Activated CD4-positive, alpha-beta memory T cell treated with anti-CD3 and anti-CD28 coated beads for 36 hours (primary cell): ENCODE results near the gene XYLT2. TPM values are rescaled to one million over a fixed set of nuclear protein-coding genes. Genes with fewer than 3 reads are reported as not detected.

Source experiments
- CTCF ChIA-PET: fragments of 350-600 bp; sonication (Branson Sonifier 250); formaldehyde crosslinking; loops from one replicate; lab custom pipeline; 2021; ENCODE audit warnings: antibody characterized with exemption, inconsistent platforms; lab: Charles Lee
- POLR2A ChIA-PET: fragments of 350-600 bp; sonication (Branson Sonifier 250); formaldehyde crosslinking; loops from one replicate; lab custom pipeline; 2021; ENCODE audit warnings: antibody characterized with exemption; lab: Charles Lee
- DNase-seq: peaks from one replicate; pipeline ENCODE4 v3.0.0-alpha.2; 2020
- H3K27ac Mint-ChIP-seq: one replicate; pipeline ENCODE4 v1.8.0; 2021; ENCODE audit warnings: mixed read lengths
- H3K27me3 Mint-ChIP-seq: one replicate; pipeline ENCODE4 v1.8.0; 2021; ENCODE audit warnings: mixed read lengths
- H3K36me3 Mint-ChIP-seq: one replicate; pipeline ENCODE4 v1.8.0; 2021; ENCODE audit warnings: mixed read lengths
- H3K4me1 Mint-ChIP-seq: one replicate; pipeline ENCODE4 v1.8.0; 2021; ENCODE audit warnings: low read depth, mixed read lengths
- H3K4me3 Mint-ChIP-seq: one replicate; pipeline ENCODE4 v1.8.0; 2021; ENCODE audit warnings: mild to moderate bottlenecking, mixed read lengths
- H3K9me3 Mint-ChIP-seq: one replicate; pipeline ENCODE4 v1.8.0; 2021; ENCODE audit warnings: mixed read lengths
- intact Hi-C: fragments of 100-400 bp; cut with micrococcal nuclease; formaldehyde crosslinking; loops from one replicate; pipeline ENCODE4 v1.15.1; 2023
- total RNA-seq, 2 experiments: library from RNA; stranded (reverse); gene quantifications; one replicate each; pipeline ENCODE4 v1.2.3, GENCODE V29; 2021

XYLT2 gene
- total RNA-seq, 2 experiments from 2014 or later = 41.3 to 43.3 TPM

- no peaks in the 10 kb centered on the region for H3K9me3 Mint-ChIP-seq
- no peak overlapping the region for H3K4me3 Mint-ChIP-seq
- ChIA-PET CTCF (interaction anchor here (1.2 kb wide), 1 partner anchor 8 kb away, joined by 3 read pairs; no protein-coding TSS in a partner anchor), POLR2A (interaction anchor here (0.7 kb wide), 1 partner anchor 21 kb away, joined by 3 read pairs; the partner anchor contains the start of genes EME1 and MRPL27)
- DNase-seq = peak; percentile 2
- intact Hi-C loops = no loop called here
- peaks cover 13% of the 10 kb centered on the region for H3K36me3 Mint-ChIP-seq
- peaks cover 26% of the 10 kb centered on the region for H3K4me1 Mint-ChIP-seq
- no peaks in the 10 kb centered on the region for H3K27me3 Mint-ChIP-seq
- peak overlapping the region; percentile 25 for H3K27ac Mint-ChIP-seq
These were observed 6.3 kb downstream of the XYLT2 start for GRCh38 chr17:50352072-50352692.

- no peaks in the 10 kb centered on the region for H3K27me3 Mint-ChIP-seq
- POLR2A ChIA-PET = interaction anchor here (0.7 kb wide), 1 partner anchor 20 kb away, joined by 3 read pairs; the partner anchor contains the start of genes EME1 and MRPL27
- intact Hi-C loops = no loop called here
- CTCF ChIA-PET = no interaction called here
- no peak for DNase-seq
- H3K36me3 Mint-ChIP-seq = peaks cover 17% of the 10 kb centered on the region
- H3K4me1 Mint-ChIP-seq = peaks cover 19% of the 10 kb centered on the region
- H3K4me3 Mint-ChIP-seq = no peak overlapping the region
- no peak overlapping the region for H3K27ac Mint-ChIP-seq
- H3K9me3 Mint-ChIP-seq = no peaks in the 10 kb centered on the region
These were observed 7.0 kb downstream of the XYLT2 start for GRCh38 chr17:50352693-50353599.

- peaks cover 19% of the 10 kb centered on the region for H3K36me3 Mint-ChIP-seq
- peaks cover 12% of the 10 kb centered on the region for H3K4me1 Mint-ChIP-seq
- DNase-seq = no peak
- H3K27ac Mint-ChIP-seq = no peak overlapping the region
- POLR2A ChIA-PET = interaction anchor here (1.8 kb wide), 1 partner anchor 7 kb away, joined by 5 read pairs; no protein-coding TSS in a partner anchor
- intact Hi-C loops = no loop called here
- H3K27me3 Mint-ChIP-seq = no peaks in the 10 kb centered on the region
- no peaks in the 10 kb centered on the region for H3K9me3 Mint-ChIP-seq
- CTCF ChIA-PET = no interaction called here
- H3K4me3 Mint-ChIP-seq = no peak overlapping the region
These were observed 7.8 kb downstream of the XYLT2 start for GRCh38 chr17:50353600-50354195.

GRCh38 chr17:50354198-50354597 lies 8.3 kb downstream of the XYLT2 start:
- POLR2A ChIA-PET = interaction anchor here (1.8 kb wide), 1 partner anchor 7 kb away, joined by 5 read pairs; no protein-coding TSS in a partner anchor

GRCh38 chr17:50354776-50355175 lies 8.8 kb downstream of the XYLT2 start:
- Mint-ChIP-seq H3K4me3 (no peak overlapping the region), H3K9me3 (no peaks in the 10 kb centered on the region), H3K27ac (no peak overlapping the region), H3K36me3 (peaks cover 19% of the 10 kb centered on the region), H3K4me1 (peaks cover 5% of the 10 kb centered on the region), H3K27me3 (no peaks in the 10 kb centered on the region)
- ChIA-PET CTCF (interaction anchor here (0.8 kb wide), 1 partner anchor 42 kb away, joined by 3 read pairs; the partner anchor contains the start of gene LRRC59), POLR2A (interaction anchor here (1.8 kb wide), 1 partner anchor 8 kb away, joined by 5 read pairs; no protein-coding TSS in a partner anchor)
- intact Hi-C loops = no loop called here
- DNase-seq = no peak

More at GRCh38 chr17:50354198-50354597, 8.3 kb downstream of the XYLT2 start:
- H3K4me3 Mint-ChIP-seq = no peak overlapping the region
- H3K36me3 Mint-ChIP-seq = peaks cover 19% of the 10 kb centered on the region
- no peaks in the 10 kb centered on the region for H3K9me3 Mint-ChIP-seq
- CTCF ChIA-PET = no interaction called here
- H3K27me3 Mint-ChIP-seq = no peaks in the 10 kb centered on the region
- DNase-seq = peak; percentile 6
- intact Hi-C loops = no loop called here
- H3K4me1 Mint-ChIP-seq = peaks cover 9% of the 10 kb centered on the region
- H3K27ac Mint-ChIP-seq = no peak overlapping the region

GRCh38 chr17:50355336-50355700 lies 9.4 kb downstream of the XYLT2 start:
- DNase-seq = no peak
- no peak overlapping the region for H3K27ac Mint-ChIP-seq
- intact Hi-C loops = no loop called here
- H3K4me3 Mint-ChIP-seq = no peak overlapping the region
- no peaks in the 10 kb centered on the region for H3K9me3 Mint-ChIP-seq
- peaks cover 19% of the 10 kb centered on the region for H3K36me3 Mint-ChIP-seq
- POLR2A ChIA-PET = interaction anchor here (1.8 kb wide), 1 partner anchor 8 kb away, joined by 5 read pairs; no protein-coding TSS in a partner anchor
- no peaks in the 10 kb centered on the region for H3K27me3 Mint-ChIP-seq
- peaks cover 5% of the 10 kb centered on the region for H3K4me1 Mint-ChIP-seq
- CTCF ChIA-PET = interaction anchor here (0.8 kb wide), 1 partner anchor 42 kb away, joined by 3 read pairs; the partner anchor contains the start of gene LRRC59

- no peaks in the 10 kb centered on the region for H3K9me3 Mint-ChIP-seq
- intact Hi-C loops = no loop called here
- no peak overlapping the region for H3K27ac Mint-ChIP-seq
- H3K27me3 Mint-ChIP-seq = no peaks in the 10 kb centered on the region
- ChIA-PET CTCF (interaction anchor here (0.8 kb wide), 1 partner anchor 41 kb away, joined by 3 read pairs; the partner anchor contains the start of gene LRRC59), POLR2A (interaction anchor here (1.8 kb wide), 1 partner anchor 9 kb away, joined by 5 read pairs; no protein-coding TSS in a partner anchor)
- H3K36me3 Mint-ChIP-seq = peaks cover 19% of the 10 kb centered on the region
- no peak for DNase-seq
- H3K4me1 Mint-ChIP-seq = peaks cover 5% of the 10 kb centered on the region
- H3K4me3 Mint-ChIP-seq = no peak overlapping the region
These were observed 9.9 kb downstream of the XYLT2 start for GRCh38 chr17:50355701-50356341.

- peaks cover 19% of the 10 kb centered on the region for H3K36me3 Mint-ChIP-seq
- CTCF ChIA-PET = no interaction called here
- no peaks in the 10 kb centered on the region for H3K9me3 Mint-ChIP-seq
- H3K4me3 Mint-ChIP-seq = no peak overlapping the region
- peaks cover 5% of the 10 kb centered on the region for H3K4me1 Mint-ChIP-seq
- DNase-seq = no peak
- no peaks in the 10 kb centered on the region for H3K27me3 Mint-ChIP-seq
- H3K27ac Mint-ChIP-seq = no peak overlapping the region
- intact Hi-C loops = no loop called here
- POLR2A ChIA-PET = no interaction called here
These were observed 10.5 kb downstream of the XYLT2 start for GRCh38 chr17:50356418-50356817.

GRCh38 chr17:50356892-50357510 lies 11.1 kb downstream of the XYLT2 start:
- H3K27me3 Mint-ChIP-seq = no peaks in the 10 kb centered on the region
- no peak for DNase-seq
- no peaks in the 10 kb centered on the region for H3K9me3 Mint-ChIP-seq
- peaks cover 19% of the 10 kb centered on the region for H3K36me3 Mint-ChIP-seq
- ChIA-PET CTCF (no interaction called here), POLR2A (no interaction called here)
- H3K4me3 Mint-ChIP-seq = no peak overlapping the region
- H3K4me1 Mint-ChIP-seq = peaks cover 2% of the 10 kb centered on the region
- no peak overlapping the region for H3K27ac Mint-ChIP-seq
- intact Hi-C loops = no loop called here

GRCh38 chr17:50358177-50358576 lies 12.3 kb downstream of the XYLT2 start:
- no peaks in the 10 kb centered on the region for H3K27me3 Mint-ChIP-seq
- no peak for DNase-seq
- no peak overlapping the region for H3K27ac Mint-ChIP-seq
- H3K4me3 Mint-ChIP-seq = no peak overlapping the region
- H3K9me3 Mint-ChIP-seq = no peaks in the 10 kb centered on the region
- ChIA-PET CTCF (interaction anchor here (0.8 to 0.9 kb wide), 2 partner anchors 33 to 336 kb away, joined by 3 read pairs; no protein-coding TSS in a partner anchor), POLR2A (no interaction called here)
- intact Hi-C loops = no loop called here
- peaks cover 8% of the 10 kb centered on the region for H3K4me1 Mint-ChIP-seq
- H3K36me3 Mint-ChIP-seq = peaks cover 19% of the 10 kb centered on the region
